ENCODE measurements around the gene WSB2.

GRCh38 chr12:118103201-118103600 lies 42.2 kb upstream of the WSB2 start:
- TF ChIP-seq, protein P1, sequence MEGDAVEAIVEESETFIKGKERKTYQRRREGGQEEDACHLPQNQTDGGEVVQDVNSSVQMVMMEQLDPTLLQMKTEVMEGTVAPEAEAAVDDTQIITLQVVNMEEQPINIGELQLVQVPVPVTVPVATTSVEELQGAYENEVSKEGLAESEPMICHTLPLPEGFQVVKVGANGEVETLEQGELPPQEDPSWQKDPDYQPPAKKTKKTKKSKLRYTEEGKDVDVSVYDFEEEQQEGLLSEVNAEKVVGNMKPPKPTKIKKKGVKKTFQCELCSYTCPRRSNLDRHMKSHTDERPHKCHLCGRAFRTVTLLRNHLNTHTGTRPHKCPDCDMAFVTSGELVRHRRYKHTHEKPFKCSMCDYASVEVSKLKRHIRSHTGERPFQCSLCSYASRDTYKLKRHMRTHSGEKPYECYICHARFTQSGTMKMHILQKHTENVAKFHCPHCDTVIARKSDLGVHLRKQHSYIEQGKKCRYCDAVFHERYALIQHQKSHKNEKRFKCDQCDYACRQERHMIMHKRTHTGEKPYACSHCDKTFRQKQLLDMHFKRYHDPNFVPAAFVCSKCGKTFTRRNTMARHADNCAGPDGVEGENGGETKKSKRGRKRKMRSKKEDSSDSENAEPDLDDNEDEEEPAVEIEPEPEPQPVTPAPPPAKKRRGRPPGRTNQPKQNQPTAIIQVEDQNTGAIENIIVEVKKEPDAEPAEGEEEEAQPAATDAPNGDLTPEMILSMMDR (IDR thresholded peaks at IDR 0.05): no peak
- TF ChIP-seq POLR2A (IDR thresholded peaks at IDR 0.05): no peak

All from uterus (tissue), 2 donors.